Glutamatergic neuron (in vitro differentiated cells): ENCODE measurements around the gene SMC4. TPM values are rescaled to one million over a fixed set of nuclear protein-coding genes. Genes with fewer than 3 reads are reported as not detected.

Experiments
- DNase-seq: peaks from one replicate; pipeline ENCODE4 v3.0.0; 2022
- H3K27ac Mint-ChIP-seq: one replicate; pipeline ENCODE4 v1.8.0; 2020; ENCODE audit warnings: mild to moderate bottlenecking, mixed read lengths, inconsistent platforms; ENCODE audit not compliant: unreplicated experiment
- H3K27me3 Mint-ChIP-seq: one replicate; pipeline ENCODE4 v1.8.0; 2020; ENCODE audit warnings: mild to moderate bottlenecking, moderate library complexity, mixed read lengths, inconsistent platforms; ENCODE audit not compliant: unreplicated experiment
- H3K36me3 Mint-ChIP-seq: one replicate; pipeline ENCODE4 v1.8.0; 2020; ENCODE audit warnings: mild to moderate bottlenecking, mixed read lengths, inconsistent platforms; ENCODE audit not compliant: unreplicated experiment
- H3K4me1 Mint-ChIP-seq: one replicate; pipeline ENCODE4 v1.8.0; 2020; ENCODE audit warnings: mild to moderate bottlenecking, low read depth, mixed read lengths, inconsistent platforms; ENCODE audit not compliant: unreplicated experiment
- H3K4me3 Mint-ChIP-seq: one replicate; pipeline ENCODE4 v1.8.0; 2020; ENCODE audit warnings: mild to moderate bottlenecking, mixed read lengths, inconsistent platforms; ENCODE audit not compliant: unreplicated experiment
- H3K9me3 Mint-ChIP-seq: one replicate; pipeline ENCODE4 v1.8.0; 2020; ENCODE audit warnings: mild to moderate bottlenecking, moderate library complexity, mixed read lengths, inconsistent platforms; ENCODE audit not compliant: unreplicated experiment
- CTCF ChIP-seq: fragments of 200-600 bp; sonication (generic); IDR thresholded peaks from one replicate; pipeline ENCODE4 v1.5.0; 2021; ENCODE audit not compliant: partially characterized antibody, unreplicated experiment
- total RNA-seq: library from RNA; stranded (reverse); fragmentation: NEBNext Ultra II Directional; extraction: Animal tissue kit (Norgen Biotek cat#: 25700); gene quantifications from one replicate; pipeline ENCODE4 v1.2.1, GENCODE V29; 2021; ENCODE audit not compliant: unreplicated experiment

SMC4 gene
- total RNA-seq, 1 donor from 2014 or later, result 34.0 TPM

GRCh38 chr3:160412477-160412876 lies 13.0 kb downstream of the SMC4 start:
- no peak for TF ChIP-seq CTCF
- no peaks in the 10 kb centered on the region for H3K4me1 Mint-ChIP-seq
- H3K27ac Mint-ChIP-seq, result no peak overlapping the region
- DNase-seq, result no peak
- peaks cover 1% of the 10 kb centered on the region for H3K9me3 Mint-ChIP-seq
- H3K4me3 Mint-ChIP-seq, result no peak overlapping the region
- no peaks in the 10 kb centered on the region for H3K27me3 Mint-ChIP-seq
- no peaks in the 10 kb centered on the region for H3K36me3 Mint-ChIP-seq

- H3K27ac Mint-ChIP-seq, result no peak overlapping the region
- peak; percentile 87 for TF ChIP-seq CTCF
- no peaks in the 10 kb centered on the region for H3K4me1 Mint-ChIP-seq
- peak; percentile 73 for DNase-seq
- H3K27me3 Mint-ChIP-seq, result no peaks in the 10 kb centered on the region
- H3K9me3 Mint-ChIP-seq, result no peaks in the 10 kb centered on the region
- no peaks in the 10 kb centered on the region for H3K36me3 Mint-ChIP-seq
- H3K4me3 Mint-ChIP-seq, result no peak overlapping the region
Measured at GRCh38 chr3:160413613-160414248, 14.3 kb downstream of the SMC4 start.

- H3K9me3 Mint-ChIP-seq, result no peaks in the 10 kb centered on the region
- DNase-seq, result no peak
- no peak for TF ChIP-seq CTCF
- no peaks in the 10 kb centered on the region for H3K27me3 Mint-ChIP-seq
- H3K4me3 Mint-ChIP-seq, result no peak overlapping the region
- no peaks in the 10 kb centered on the region for H3K36me3 Mint-ChIP-seq
- no peaks in the 10 kb centered on the region for H3K4me1 Mint-ChIP-seq
- H3K27ac Mint-ChIP-seq, result no peak overlapping the region
Measured at GRCh38 chr3:160417311-160417710, 17.9 kb downstream of the SMC4 start.

GRCh38 chr3:160427832-160428424 lies 28.5 kb downstream of the SMC4 start:
- H3K4me1 Mint-ChIP-seq, result no peaks in the 10 kb centered on the region
- DNase-seq, result no peak
- H3K36me3 Mint-ChIP-seq, result no peaks in the 10 kb centered on the region
- H3K27ac Mint-ChIP-seq, result no peak overlapping the region
- H3K9me3 Mint-ChIP-seq, result no peaks in the 10 kb centered on the region
- H3K27me3 Mint-ChIP-seq, result no peaks in the 10 kb centered on the region
- no peak overlapping the region for H3K4me3 Mint-ChIP-seq
- TF ChIP-seq CTCF, result no peak

GRCh38 chr3:160434071-160434470 lies 34.6 kb downstream of the SMC4 start:
- Mint-ChIP-seq H3K36me3 (no peaks in the 10 kb centered on the region), H3K9me3 (no peaks in the 10 kb centered on the region), H3K27ac (no peak overlapping the region), H3K27me3 (no peaks in the 10 kb centered on the region), H3K4me3 (no peak overlapping the region), H3K4me1 (no peaks in the 10 kb centered on the region)
- no peak for DNase-seq
- TF ChIP-seq CTCF, result no peak
